Gastrocnemius medialis (tissue), 4 donors: ENCODE results near the gene LARGE1. TPM values are rescaled to one million over a fixed set of nuclear protein-coding genes. Genes with fewer than 3 reads are reported as not detected.

Experiments used
- ATAC-seq, 2 donors: fragments of 150-250 bp; one replicate each; pipeline ENCODE4 v1.9.1; 2016
- DNase-seq, 2 donors: peaks; one replicate each; pipeline ENCODE4 v3.0.0-alpha.2; 2019
- H3K27ac ChIP-seq, 4 donors: fragments of 200-600 bp; sonication (generic); 1 replicate in 1 of 4; 2 replicates in 3 of 4; pipeline ENCODE4 v1.5.1; 2016 to 2018; ENCODE audit warnings: mild to moderate bottlenecking in 2 of 4, moderate library complexity in 1 of 4
- H3K27me3 ChIP-seq, 3 donors: fragments of 200-600 bp; sonication (generic) in 2 of 3; 1 replicate in 1 of 3; 2 replicates in 2 of 3; pipeline versions ENCODE4 v1.5.1 to v1.6.0; 2016 to 2019; ENCODE audit warnings: mild to moderate bottlenecking in 1 of 3, moderate library complexity in 1 of 3
- H3K36me3 ChIP-seq, 2 donors: fragments of 200-600 bp; sonication (generic) in 1 of 2; one replicate each; pipeline ENCODE4 v1.5.1; 2017 to 2018
- H3K4me1 ChIP-seq, 2 donors: fragments of 200-600 bp; sonication (generic) in 1 of 2; one replicate each; pipeline ENCODE4 v1.5.1; 2016 to 2017; ENCODE audit warnings: mild to moderate bottlenecking in 2 of 2
- H3K4me3 ChIP-seq, 4 donors: fragments of 200-600 bp; sonication (generic) in 3 of 4; 1 replicate in 1 of 4; 2 replicates in 3 of 4; pipeline ENCODE4 v1.5.1; 2016 to 2019; ENCODE audit warnings: mild to moderate bottlenecking in 2 of 4
- H3K9me3 ChIP-seq, 3 donors: fragments of 200-600 bp; sonication (generic) in 2 of 3; 1 replicate in 1 of 3; 2 replicates in 2 of 3; pipeline ENCODE4 v1.5.1; 2016 to 2019
- POLR2A ChIP-seq, 2 donors: fragments of 450-650 bp; IDR thresholded peaks; one replicate each; pipeline ENCODE4 v1.6.1; 2017; ENCODE audit warnings: antibody characterized with exemption in 2 of 2, mild to moderate bottlenecking in 2 of 2, moderate library complexity in 2 of 2
- in situ Hi-C, 4 donors: fragments of 200-750 bp; cut with MboI; loops; one replicate each; pipeline versions ENCODE4 v1.15.0 to v1.8.0; 2017; ENCODE audit warnings: low sequenced_read_pairs in 4 of 4
- intact Hi-C: fragments of 100-400 bp; cut with DNase I; formaldehyde crosslinking; loops from one replicate; pipeline ENCODE4 v1.15.1; 2023; ENCODE audit warnings: low total_unique reads
- total RNA-seq, 4 donors: library from RNA; depleted of rRNA; stranded (reverse); fragments of >200 nt; gene quantifications; one replicate each; pipeline versions ENCODE4 v1.1.0 to v1.2.3, GENCODE V29; 2016
- TF ChIP-seq, protein P1 (sequence below), 5 experiments: fragments of 450-650 bp in 3 of 5; fragments of 200-600 bp in 2 of 5; sonication (generic) in 2 of 5; IDR thresholded peaks in 4 of 5; conservative IDR thresholded peaks in 1 of 5; 1 replicate in 4 of 5; 2 replicates in 1 of 5; pipeline ENCODE4 v1.5.1; 2016 to 2019; ENCODE audit warnings: antibody characterized with exemption in 5 of 5, mild to moderate bottlenecking in 3 of 5, moderate library complexity in 3 of 5

Gene LARGE1
- total RNA-seq, 4 donors from 2014 or later, result 48.5 to 91.0 (median 68.4) TPM

DNA sequence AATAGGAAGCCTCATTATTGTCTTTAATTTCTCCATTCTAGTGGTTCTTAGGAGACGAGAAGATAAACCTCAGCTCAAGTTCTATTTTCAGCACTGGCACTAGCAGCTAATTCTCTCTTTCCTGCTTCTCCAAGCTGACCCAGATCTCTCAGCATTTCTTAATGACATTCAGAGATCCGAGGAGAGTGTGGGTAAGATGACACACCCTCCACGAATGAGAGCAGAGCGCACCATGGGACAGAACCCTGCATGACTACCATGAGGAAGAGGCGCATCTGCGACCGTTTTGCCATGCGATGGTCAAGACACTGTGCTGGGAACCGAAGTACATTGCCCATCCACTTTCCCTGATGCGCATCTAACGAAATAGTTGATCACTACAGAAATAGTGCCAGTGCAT, 241.8 kb downstream of the LARGE1 start:
- Histone ChIP-seq H3K4me3 (no peak overlapping the region), H3K4me1 (peaks cover 5 to 6% of the 10 kb centered on the region in 2 donors), H3K27me3 (no peaks in the 10 kb centered on the region), H3K27ac (no peak overlapping the region), H3K36me3 (no peaks in the 10 kb centered on the region), H3K9me3 (no peaks in the 10 kb centered on the region)
- intact Hi-C loops, result no loop called here
- DNase-seq (peak in 1 of 2 donors; percentile 16), ATAC-seq (peak; percentile 75 to 78)
- TF ChIP-seq, protein P1, sequence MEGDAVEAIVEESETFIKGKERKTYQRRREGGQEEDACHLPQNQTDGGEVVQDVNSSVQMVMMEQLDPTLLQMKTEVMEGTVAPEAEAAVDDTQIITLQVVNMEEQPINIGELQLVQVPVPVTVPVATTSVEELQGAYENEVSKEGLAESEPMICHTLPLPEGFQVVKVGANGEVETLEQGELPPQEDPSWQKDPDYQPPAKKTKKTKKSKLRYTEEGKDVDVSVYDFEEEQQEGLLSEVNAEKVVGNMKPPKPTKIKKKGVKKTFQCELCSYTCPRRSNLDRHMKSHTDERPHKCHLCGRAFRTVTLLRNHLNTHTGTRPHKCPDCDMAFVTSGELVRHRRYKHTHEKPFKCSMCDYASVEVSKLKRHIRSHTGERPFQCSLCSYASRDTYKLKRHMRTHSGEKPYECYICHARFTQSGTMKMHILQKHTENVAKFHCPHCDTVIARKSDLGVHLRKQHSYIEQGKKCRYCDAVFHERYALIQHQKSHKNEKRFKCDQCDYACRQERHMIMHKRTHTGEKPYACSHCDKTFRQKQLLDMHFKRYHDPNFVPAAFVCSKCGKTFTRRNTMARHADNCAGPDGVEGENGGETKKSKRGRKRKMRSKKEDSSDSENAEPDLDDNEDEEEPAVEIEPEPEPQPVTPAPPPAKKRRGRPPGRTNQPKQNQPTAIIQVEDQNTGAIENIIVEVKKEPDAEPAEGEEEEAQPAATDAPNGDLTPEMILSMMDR (IDR thresholded peaks at IDR 0.05 in 4 of 5, conservative IDR thresholded peaks at IDR 0.05 in 1 of 5), result no peak
- TF ChIP-seq POLR2A (IDR thresholded peaks at IDR 0.05), result no peak
- in situ Hi-C loops, result no loop called here

DNA sequence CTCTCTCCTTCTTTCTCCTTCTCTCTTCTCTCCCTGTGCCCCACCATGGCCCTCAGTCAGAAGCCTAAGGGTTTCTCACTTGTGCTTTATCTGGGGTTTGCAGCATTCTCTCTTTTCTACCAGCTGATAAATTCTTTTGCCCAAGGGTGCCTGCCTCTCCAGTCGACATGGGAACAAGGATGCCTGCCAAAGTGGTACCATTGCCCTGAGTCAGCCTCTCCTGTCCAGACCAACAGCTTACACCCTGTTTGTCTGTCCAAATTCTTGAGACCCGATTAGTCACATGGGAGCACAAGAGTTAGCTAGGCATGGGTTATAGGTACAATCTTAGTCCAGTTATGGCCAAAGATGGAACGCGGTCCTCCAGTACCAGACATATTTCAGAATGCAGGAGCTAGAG, 242.7 kb downstream of the LARGE1 start:
- ATAC-seq (no peak), DNase-seq (no peak)
- Histone ChIP-seq H3K4me1 (peaks cover 5 to 6% of the 10 kb centered on the region in 2 donors), H3K27me3 (no peaks in the 10 kb centered on the region), H3K9me3 (no peaks in the 10 kb centered on the region), H3K27ac (no peak overlapping the region), H3K4me3 (no peak overlapping the region), H3K36me3 (no peaks in the 10 kb centered on the region)
- in situ Hi-C loops (no loop called here), intact Hi-C loops (no loop called here)
- TF ChIP-seq, protein P1 (IDR thresholded peaks at IDR 0.05 in 4 of 5, conservative IDR thresholded peaks at IDR 0.05 in 1 of 5), result no peak
- TF ChIP-seq POLR2A (IDR thresholded peaks at IDR 0.05), result no peak

DNA sequence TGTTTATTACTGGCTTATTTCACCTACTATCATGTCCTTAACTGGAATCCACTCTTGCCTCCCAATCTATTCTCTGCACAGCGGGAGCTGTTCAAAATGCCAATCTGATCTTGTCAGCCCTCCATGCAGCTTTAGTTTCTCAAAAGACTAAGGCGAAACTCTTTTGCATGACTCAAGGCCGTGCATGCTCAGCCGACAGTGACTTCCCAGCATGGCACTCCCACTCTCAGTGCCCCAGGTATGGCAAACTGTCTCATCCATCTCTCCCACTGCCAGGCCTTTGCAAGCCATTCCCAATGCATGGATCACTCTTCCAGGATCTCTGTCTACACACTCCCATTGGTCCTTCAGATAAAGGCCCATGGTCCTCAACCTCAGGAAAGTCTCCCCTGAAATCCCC, 245.9 kb downstream of the LARGE1 start:
- Histone ChIP-seq H3K4me3 (no peak overlapping the region), H3K36me3 (no peaks in the 10 kb centered on the region), H3K27ac (no peak overlapping the region), H3K9me3 (no peaks in the 10 kb centered on the region), H3K27me3 (no peaks in the 10 kb centered on the region), H3K4me1 (peaks cover 5 to 11% of the 10 kb centered on the region in 2 donors)
- ATAC-seq (no peak), DNase-seq (no peak)
- in situ Hi-C loops, result no loop called here
- intact Hi-C loops, result no loop called here
- no peak for TF ChIP-seq POLR2A (IDR thresholded peaks at IDR 0.05)
- TF ChIP-seq, protein P1 (IDR thresholded peaks at IDR 0.05 in 4 of 5, conservative IDR thresholded peaks at IDR 0.05 in 1 of 5), result no peak

DNA sequence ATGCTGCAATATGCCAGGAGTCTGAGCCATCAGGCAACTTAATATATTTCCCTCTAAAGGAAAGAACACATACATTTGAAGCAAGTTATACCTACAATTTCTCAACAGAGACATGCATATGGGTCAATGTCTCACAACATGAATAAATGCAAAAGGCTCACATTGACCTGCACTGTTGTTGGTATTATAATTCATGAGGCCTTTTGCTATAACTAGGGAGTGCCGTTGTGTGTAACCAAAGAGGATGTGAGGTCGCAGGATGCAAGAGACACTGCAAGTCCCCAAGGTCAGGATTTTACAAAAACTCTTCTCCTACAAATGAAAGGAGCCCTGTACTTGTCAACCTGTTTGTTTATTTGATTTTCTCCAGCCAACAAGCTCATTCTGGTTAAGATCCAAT, 250.5 kb downstream of the LARGE1 start:
- TF ChIP-seq, protein P1 (IDR thresholded peaks at IDR 0.05 in 4 of 5, conservative IDR thresholded peaks at IDR 0.05 in 1 of 5), result no peak
- TF ChIP-seq POLR2A (IDR thresholded peaks at IDR 0.05), result no peak
- ATAC-seq (no peak), DNase-seq (no peak)
- intact Hi-C loops, result no loop called here
- Histone ChIP-seq H3K27me3 (no peaks in the 10 kb centered on the region), H3K4me1 (peaks cover 0 to 18% of the 10 kb centered on the region in 2 donors), H3K27ac (no peak overlapping the region), H3K36me3 (no peaks in the 10 kb centered on the region), H3K9me3 (no peaks in the 10 kb centered on the region), H3K4me3 (no peak overlapping the region)
- in situ Hi-C loops, result no loop called here

DNA sequence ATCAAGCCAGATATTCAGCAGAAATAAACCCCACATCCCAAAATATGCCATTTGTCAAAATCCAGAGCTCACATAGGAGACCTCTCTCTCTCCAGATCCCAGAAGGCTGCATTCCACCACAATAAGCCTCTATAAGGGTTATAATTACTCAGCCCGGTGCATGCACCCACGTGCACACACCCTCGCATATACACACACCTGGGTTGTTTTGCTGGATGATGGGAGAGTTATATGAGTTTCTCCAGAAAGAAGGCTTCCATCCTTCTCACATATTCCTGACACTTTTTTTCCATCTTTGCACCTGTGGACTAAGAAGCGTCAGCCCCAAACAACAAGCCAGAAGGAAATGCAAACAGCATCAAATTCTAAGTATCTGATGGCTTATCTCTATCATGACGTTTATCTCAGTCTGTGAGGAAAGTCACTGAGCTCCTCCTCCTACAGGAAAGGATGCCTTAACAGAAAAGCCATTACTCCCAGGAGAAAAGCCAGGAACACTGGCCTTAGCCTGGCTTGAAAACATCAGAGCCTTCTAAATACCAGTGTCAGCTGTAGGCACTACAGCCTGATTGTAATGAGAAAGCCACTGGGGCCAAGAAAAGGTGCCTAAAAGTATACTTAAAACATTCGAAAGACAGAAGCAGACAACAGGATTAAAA, 253.2 kb downstream of the LARGE1 start:
- intact Hi-C loops (no loop called here), in situ Hi-C loops (no loop called here)
- Histone ChIP-seq H3K4me3 (no peak overlapping the region), H3K27ac (no peak overlapping the region), H3K27me3 (no peaks in the 10 kb centered on the region), H3K36me3 (no peaks in the 10 kb centered on the region), H3K9me3 (no peaks in the 10 kb centered on the region), H3K4me1 (peaks cover 0 to 18% of the 10 kb centered on the region in 2 donors)
- no peak for TF ChIP-seq POLR2A (IDR thresholded peaks at IDR 0.05)
- TF ChIP-seq, protein P1 (IDR thresholded peaks at IDR 0.05 in 4 of 5, conservative IDR thresholded peaks at IDR 0.05 in 1 of 5), result no peak
- DNase-seq (no peak), ATAC-seq (no peak)
